ENCODE data around the gene CAMK2D. TPM values are rescaled to one million over a fixed set of nuclear protein-coding genes. Genes with fewer than 3 reads are reported as not detected.
A peak's percentile ranks its signal among the peaks of the same experiment; 100 is the strongest.
"Not testable (repeated sequence)": the region's sequence is repeated elsewhere in the genome, so short reads cannot be mapped to it uniquely, and the experiment has no call there.

CAMK2D gene
- total RNA-seq, 2 donors from 2014 or later = 69.5 to 109 TPM

GRCh38 chr4:113764720-113765264 is 3.3 kb upstream of the CAMK2D start:
- H3K9ac ChIP-seq (ENCODE audit: low read depth in 2 of 2, low read length in 2 of 2) = no peak overlapping the region
- no peak for TF ChIP-seq CTCF (IDR thresholded peaks at IDR 0.05)
- H3K27me3 ChIP-seq = no peaks in the 10 kb centered on the region
- DNase-seq = no peak
- intact Hi-C loops (cut with DNase I) = loop anchor here (5.0 kb wide), 1 partner anchor 367 kb away; no protein-coding TSS in a partner anchor
- H3K4me1 ChIP-seq = no peaks in the 10 kb centered on the region
- no peak overlapping the region for H3K4me3 ChIP-seq
- H3K36me3 ChIP-seq = no peaks in the 10 kb centered on the region
- H3K27ac ChIP-seq = no peak overlapping the region
- no peaks in the 10 kb centered on the region for H3K9me3 ChIP-seq

GRCh38 chr4:113763923-113764322 is 2.4 kb upstream of the CAMK2D start:
- not testable (repeated sequence) for H3K4me1 ChIP-seq; H3K9me3 ChIP-seq; H3K27me3 ChIP-seq; H3K4me3 ChIP-seq; H3K9ac ChIP-seq (ENCODE audit: low read depth in 2 of 2, low read length in 2 of 2); H3K27ac ChIP-seq; DNase-seq; H3K36me3 ChIP-seq
- intact Hi-C loops (cut with DNase I) = loop anchor here (5.0 kb wide), 1 partner anchor 367 kb away; no protein-coding TSS in a partner anchor

GRCh38 chr4:113763029-113763285 is 1.4 kb upstream of the CAMK2D start:
- no peaks in the 10 kb centered on the region for H3K27me3 ChIP-seq
- H3K4me1 ChIP-seq = no peaks in the 10 kb centered on the region
- intact Hi-C loops (cut with DNase I) = loop anchor here (5.0 kb wide), 1 partner anchor 366 kb away; no protein-coding TSS in a partner anchor
- H3K36me3 ChIP-seq = no peaks in the 10 kb centered on the region
- peak overlapping the region; percentile 78 for H3K4me3 ChIP-seq
- DNase-seq = no peak
- peak overlapping the region; percentile 19 to 99 for H3K9ac ChIP-seq (ENCODE audit: low read depth in 2 of 2, low read length in 2 of 2)
- no peak for TF ChIP-seq CTCF (IDR thresholded peaks at IDR 0.05)
- H3K27ac ChIP-seq = peak overlapping the region; percentile 100
- no peaks in the 10 kb centered on the region for H3K9me3 ChIP-seq

GRCh38 chr4:113762186-113763028 is 869 bp upstream of the CAMK2D start:
- Histone ChIP-seq H3K9me3 (no peaks in the 10 kb centered on the region), H3K9ac (ENCODE audit: low read depth in 2 of 2, low read length in 2 of 2) (peak overlapping the region; percentile 96 to 99), H3K27me3 (no peaks in the 10 kb centered on the region), H3K36me3 (no peaks in the 10 kb centered on the region), H3K4me3 (peak overlapping the region; percentile 78), H3K4me1 (no peaks in the 10 kb centered on the region), H3K27ac (peak overlapping the region; percentile 100)
- intact Hi-C loops (cut with DNase I) = loop anchor here (5.0 kb wide), 1 partner anchor 365 kb away; no protein-coding TSS in a partner anchor
- TF ChIP-seq CTCF (IDR thresholded peaks at IDR 0.05) = no peak
- DNase-seq = peak; percentile 100

- H3K4me3 ChIP-seq = peak overlapping the region; percentile 78
- no peaks in the 10 kb centered on the region for H3K36me3 ChIP-seq
- no peaks in the 10 kb centered on the region for H3K27me3 ChIP-seq
- intact Hi-C loops (cut with DNase I) = loop anchor here (2.0 to 5.0 kb wide), 2 partner anchors 214 to 364 kb away; no protein-coding TSS in a partner anchor
- no peak for TF ChIP-seq CTCF (IDR thresholded peaks at IDR 0.05)
- H3K9ac ChIP-seq (ENCODE audit: low read depth in 2 of 2, low read length in 2 of 2) = peak overlapping the region; percentile 96 to 99
- no peaks in the 10 kb centered on the region for H3K4me1 ChIP-seq
- H3K9me3 ChIP-seq = no peaks in the 10 kb centered on the region
- DNase-seq = peak; percentile 86
- H3K27ac ChIP-seq = peak overlapping the region; percentile 100
These were observed 531 bp downstream of the CAMK2D start for GRCh38 chr4:113760795-113761619.

Data from colonic mucosa (tissue), 4 donors.